CD8-positive, alpha-beta memory T cell (primary cell): Measurements from ENCODE around the gene MUC21. TPM values are rescaled to one million over a fixed set of nuclear protein-coding genes. Genes with fewer than 3 reads are reported as not detected.
"Not testable (repeated sequence)": the region's sequence is repeated elsewhere in the genome, so short reads cannot be mapped to it uniquely, and the experiment has no call there.

Source experiments
- CTCF ChIA-PET: fragments of 350-600 bp; sonication (Branson Sonifier 250); formaldehyde crosslinking; loops from one replicate; lab custom pipeline; 2021; ENCODE audit warnings: antibody characterized with exemption; lab: Charles Lee
- POLR2A ChIA-PET: fragments of 350-600 bp; sonication (Branson Sonifier 250); formaldehyde crosslinking; loops from one replicate; lab custom pipeline; 2021; ENCODE audit warnings: antibody characterized with exemption; lab: Charles Lee
- DNase-seq, 5 donors: peaks; one replicate each; pipeline versions ENCODE4 v3.0.0 to v3.0.0-alpha.2; 2020 to 2022; ENCODE audit warnings: mixed read lengths in 1 of 5
- H3K27ac ChIP-seq: one replicate; pipeline ENCODE4 v1.7.0; 2013; ENCODE audit warnings: low read depth, mild to moderate bottlenecking, low read length, moderate library complexity
- H3K27me3 ChIP-seq: 2 replicates; pipeline ENCODE4 v1.7.0; 2013; ENCODE audit warnings: low read length, mild to moderate bottlenecking; ENCODE audit not compliant: insufficient read depth, poor library complexity, severe bottlenecking
- H3K36me3 ChIP-seq: 2 replicates; pipeline ENCODE4 v1.7.0; 2013; ENCODE audit warnings: mild to moderate bottlenecking, low read length, moderate library complexity; ENCODE audit not compliant: insufficient read depth
- H3K4me1 ChIP-seq: 2 replicates; pipeline ENCODE4 v1.7.0; 2013; ENCODE audit warnings: mild to moderate bottlenecking, low read length, moderate library complexity; ENCODE audit not compliant: insufficient read depth
- H3K4me3 ChIP-seq: 2 replicates; pipeline ENCODE4 v1.7.0; 2013; ENCODE audit warnings: mild to moderate bottlenecking, low read length
- H3K9me3 ChIP-seq: 2 replicates; pipeline ENCODE4 v1.7.0; 2013; ENCODE audit warnings: mild to moderate bottlenecking, low read length
- H3K27ac Mint-ChIP-seq, 8 donors: one replicate each; pipeline ENCODE4 v1.8.0; 2020 to 2021; ENCODE audit warnings: mixed read lengths in 8 of 8, mild to moderate bottlenecking in 6 of 8, inconsistent platforms in 3 of 8, moderate library complexity in 3 of 8
- H3K27me3 Mint-ChIP-seq, 2 donors: one replicate each; pipeline ENCODE4 v1.8.0; 2020 to 2021; ENCODE audit warnings: mixed read lengths in 2 of 2, mild to moderate bottlenecking in 1 of 2, moderate library complexity in 1 of 2
- H3K36me3 Mint-ChIP-seq, 3 donors: one replicate each; pipeline ENCODE4 v1.8.0; 2020 to 2021; ENCODE audit warnings: mixed read lengths in 3 of 3, inconsistent platforms in 1 of 3, mild to moderate bottlenecking in 1 of 3
- H3K4me1 Mint-ChIP-seq, 3 donors: one replicate each; pipeline ENCODE4 v1.8.0; 2020 to 2021; ENCODE audit warnings: mixed read lengths in 3 of 3, inconsistent platforms in 1 of 3, mild to moderate bottlenecking in 1 of 3
- H3K4me3 Mint-ChIP-seq, 7 donors: one replicate each; pipeline ENCODE4 v1.8.0; 2020 to 2021; ENCODE audit warnings: mixed read lengths in 7 of 7, mild to moderate bottlenecking in 6 of 7, moderate library complexity in 4 of 7, inconsistent platforms in 2 of 7
- H3K9me3 Mint-ChIP-seq, 5 donors: one replicate each; pipeline ENCODE4 v1.8.0; 2020 to 2022; ENCODE audit warnings: mixed read lengths in 5 of 5, mild to moderate bottlenecking in 3 of 5, moderate library complexity in 2 of 5, inconsistent platforms in 1 of 5
- polyA plus RNA-seq: library from polyadenylated mRNA; unstranded; fragments of 300-500 nt; fragmentation: Illumina TruSeq; gene quantifications from one replicate; pipeline ENCODE4 v1.2.3, GENCODE V29; 2021
- total RNA-seq, 2 experiments: library from RNA; stranded (reverse); gene quantifications; one replicate each; pipeline ENCODE4 v1.2.3, GENCODE V29; 2021

Gene MUC21
- total and polyA plus RNA-seq, 3 experiments from 2014 or later: not detected

- peaks cover 0 to 3% (median 0%) of the 10 kb centered on the region in 3 donors for H3K36me3 Mint-ChIP-seq
- Histone ChIP-seq H3K27ac (no peak overlapping the region), H3K4me3 (no peak overlapping the region), H3K27me3 (no peaks in the 10 kb centered on the region), H3K36me3 (no peaks in the 10 kb centered on the region), H3K4me1 (peaks cover 16% of the 10 kb centered on the region), H3K9me3 (no peaks in the 10 kb centered on the region)
- H3K9me3 Mint-ChIP-seq: no peaks in the 10 kb centered on the region
- ChIA-PET CTCF (no interaction called here), POLR2A (no interaction called here)
- H3K27ac Mint-ChIP-seq: no peak overlapping the region
- no peak overlapping the region for H3K4me3 Mint-ChIP-seq
- DNase-seq: no peak
- H3K4me1 Mint-ChIP-seq: peaks cover 25 to 30% (median 26%) of the 10 kb centered on the region in 3 donors
- peaks cover 13 to 36% of the 10 kb centered on the region in 2 donors for H3K27me3 Mint-ChIP-seq
Observed at GRCh38 chr6:30960907-30961673, 22.4 kb upstream of the MUC21 start.

GRCh38 chr6:30962716-30963115, 20.8 kb upstream of the MUC21 start:
- H3K9me3 ChIP-seq: no peaks in the 10 kb centered on the region
- H3K4me3 ChIP-seq: no peak overlapping the region
- no peak for DNase-seq
- CTCF ChIA-PET: no interaction called here
- Mint-ChIP-seq H3K4me1 (peaks cover 12 to 22% (median 18%) of the 10 kb centered on the region in 3 donors), H3K27ac (no peak overlapping the region), H3K27me3 (peaks cover 9 to 36% of the 10 kb centered on the region in 2 donors), H3K36me3 (peaks cover 0 to 3% (median 0%) of the 10 kb centered on the region in 3 donors), H3K9me3 (no peaks in the 10 kb centered on the region), H3K4me3 (no peak overlapping the region)
- peaks cover 10% of the 10 kb centered on the region for H3K4me1 ChIP-seq
- POLR2A ChIA-PET: interaction anchor here (0.6 kb wide), 1 partner anchor 81 kb away, joined by 3 read pairs; no protein-coding TSS in a partner anchor
- no peaks in the 10 kb centered on the region for H3K27me3 ChIP-seq
- no peak overlapping the region for H3K27ac ChIP-seq
- H3K36me3 ChIP-seq: no peaks in the 10 kb centered on the region

- H3K27ac ChIP-seq: no peak overlapping the region
- Mint-ChIP-seq H3K4me1 (peaks cover 12 to 22% (median 18%) of the 10 kb centered on the region in 3 donors), H3K4me3 (no peak overlapping the region), H3K27ac (no peak overlapping the region), H3K9me3 (no peaks in the 10 kb centered on the region), H3K36me3 (peaks cover 0 to 3% (median 0%) of the 10 kb centered on the region in 3 donors), H3K27me3 (peaks cover 9 to 36% of the 10 kb centered on the region in 2 donors)
- peaks cover 10% of the 10 kb centered on the region for H3K4me1 ChIP-seq
- H3K4me3 ChIP-seq: no peak overlapping the region
- POLR2A ChIA-PET: no interaction called here
- no peak for DNase-seq
- CTCF ChIA-PET: no interaction called here
- no peaks in the 10 kb centered on the region for H3K27me3 ChIP-seq
- no peaks in the 10 kb centered on the region for H3K36me3 ChIP-seq
- no peaks in the 10 kb centered on the region for H3K9me3 ChIP-seq
Observed at GRCh38 chr6:30963641-30964040, 19.9 kb upstream of the MUC21 start.

- H3K36me3 Mint-ChIP-seq: peaks cover 0 to 2% (median 0%) of the 10 kb centered on the region in 3 donors
- CTCF ChIA-PET: no interaction called here
- H3K9me3 Mint-ChIP-seq: no peaks in the 10 kb centered on the region
- peaks cover 8 to 34% of the 10 kb centered on the region in 2 donors for H3K27me3 Mint-ChIP-seq
- H3K27ac Mint-ChIP-seq: peak overlapping the region in 4 of 8 donors; percentile 31 to 92 (median 54)
- no peak overlapping the region for H3K4me3 Mint-ChIP-seq
- peaks cover 10% of the 10 kb centered on the region for H3K4me1 ChIP-seq
- no peaks in the 10 kb centered on the region for H3K9me3 ChIP-seq
- no peaks in the 10 kb centered on the region for H3K36me3 ChIP-seq
- H3K27ac ChIP-seq: no peak overlapping the region
- H3K4me1 Mint-ChIP-seq: peaks cover 12 to 22% (median 18%) of the 10 kb centered on the region in 3 donors
- no peaks in the 10 kb centered on the region for H3K27me3 ChIP-seq
- no peak overlapping the region for H3K4me3 ChIP-seq
- POLR2A ChIA-PET: no interaction called here
- DNase-seq: peak in 1 of 5 donors; percentile 20
Observed at GRCh38 chr6:30964075-30964474, 19.4 kb upstream of the MUC21 start.

- peaks cover 10% of the 10 kb centered on the region for H3K4me1 ChIP-seq
- H3K9me3 Mint-ChIP-seq: no peaks in the 10 kb centered on the region
- POLR2A ChIA-PET: no interaction called here
- H3K27me3 Mint-ChIP-seq: peaks cover 7 to 27% of the 10 kb centered on the region in 2 donors
- no peak overlapping the region for H3K27ac ChIP-seq
- peaks cover 12 to 22% (median 18%) of the 10 kb centered on the region in 3 donors for H3K4me1 Mint-ChIP-seq
- H3K9me3 ChIP-seq: no peaks in the 10 kb centered on the region
- no peaks in the 10 kb centered on the region for H3K36me3 Mint-ChIP-seq
- H3K4me3 ChIP-seq: no peak overlapping the region
- DNase-seq: no peak
- no peaks in the 10 kb centered on the region for H3K36me3 ChIP-seq
- H3K27ac Mint-ChIP-seq: peak overlapping the region in 4 of 8 donors; percentile 35 to 92 (median 56)
- CTCF ChIA-PET: no interaction called here
- no peak overlapping the region for H3K4me3 Mint-ChIP-seq
- no peaks in the 10 kb centered on the region for H3K27me3 ChIP-seq
Observed at GRCh38 chr6:30965140-30965601, 18.3 kb upstream of the MUC21 start.

DNA sequence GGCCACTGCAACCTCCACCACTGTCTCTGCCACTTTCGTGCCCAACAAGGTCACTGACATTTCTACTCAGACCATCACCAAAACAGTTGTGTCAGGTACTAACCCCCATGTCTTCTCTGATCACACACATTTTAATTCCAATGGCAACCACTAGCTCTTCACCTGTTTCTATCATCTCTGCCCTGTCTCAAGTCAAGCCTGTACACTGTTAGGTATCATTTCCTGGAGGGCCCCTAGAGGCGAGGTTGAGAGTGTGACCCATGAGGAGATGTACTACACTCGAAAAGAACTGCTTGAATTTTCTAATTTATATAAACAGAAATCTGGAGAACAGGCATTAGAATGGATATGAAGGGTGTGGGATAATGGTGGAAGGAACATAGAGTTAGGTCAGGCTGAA, 17.4 kb upstream of the MUC21 start:
- Mint-ChIP-seq H3K27me3 (peaks cover 5 to 28% of the 10 kb centered on the region in 2 donors), H3K4me3 (no peak overlapping the region), H3K36me3 (no peaks in the 10 kb centered on the region), H3K9me3 (no peaks in the 10 kb centered on the region), H3K27ac (peak overlapping the region in 1 of 8 donors; percentile 1), H3K4me1 (peaks cover 12 to 22% (median 18%) of the 10 kb centered on the region in 3 donors)
- ChIA-PET CTCF (no interaction called here), POLR2A (no interaction called here)
- Histone ChIP-seq H3K4me1 (peaks cover 10% of the 10 kb centered on the region), H3K4me3 (no peak overlapping the region), H3K36me3 (no peaks in the 10 kb centered on the region), H3K27ac (no peak overlapping the region), H3K9me3 (no peaks in the 10 kb centered on the region), H3K27me3 (no peaks in the 10 kb centered on the region)
- DNase-seq: no peak

DNA sequence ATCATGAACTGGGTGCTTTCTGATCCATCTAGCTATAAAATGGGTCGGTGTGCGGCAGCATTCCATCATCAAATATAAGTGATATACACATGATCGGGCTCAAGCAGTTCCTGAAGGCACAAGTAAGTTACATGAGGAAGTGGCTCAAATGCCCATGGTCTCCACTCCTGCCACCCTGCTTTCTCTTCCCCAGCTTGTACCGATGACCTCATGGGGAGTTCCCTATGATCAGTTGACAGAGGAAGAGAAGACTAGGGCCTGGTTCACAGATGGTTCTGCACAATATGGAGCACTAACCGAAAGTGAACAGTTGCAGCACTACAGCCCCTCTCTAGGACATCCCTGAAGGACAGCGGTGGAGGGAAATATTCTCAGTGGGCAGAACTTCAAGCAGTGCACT, 14.3 kb upstream of the MUC21 start:
- Mint-ChIP-seq H3K27me3 (peaks cover 10 to 37% of the 10 kb centered on the region in 2 donors), H3K4me1 (peaks cover 9 to 15% (median 12%) of the 10 kb centered on the region in 3 donors)
- DNase-seq, H3K27ac Mint-ChIP-seq, H3K4me3 ChIP-seq, POLR2A ChIA-PET, H3K4me3 Mint-ChIP-seq, H3K9me3 ChIP-seq, H3K4me1 ChIP-seq, H3K27ac ChIP-seq, H3K36me3 Mint-ChIP-seq, CTCF ChIA-PET, H3K36me3 ChIP-seq, H3K27me3 ChIP-seq, H3K9me3 Mint-ChIP-seq: not testable (repeated sequence)

DNA sequence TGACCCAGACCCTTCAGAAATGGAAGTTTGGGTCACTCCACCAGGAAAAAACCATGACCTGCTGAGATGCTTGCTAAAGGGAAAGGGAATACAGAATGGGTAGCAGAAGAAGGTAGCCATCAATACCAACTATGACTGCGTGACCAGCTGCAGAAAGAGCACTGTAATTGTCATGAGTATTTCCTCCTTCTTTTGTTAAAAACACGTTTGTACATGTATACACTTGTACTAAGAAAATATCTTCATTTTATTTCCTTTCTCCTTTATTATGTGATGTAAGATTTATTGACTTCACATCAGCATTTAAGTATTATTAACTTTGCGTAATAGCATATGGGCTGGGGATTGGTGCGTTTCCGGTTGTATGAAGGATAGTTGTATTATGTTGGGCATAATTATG, 12.6 kb upstream of the MUC21 start:
- Histone ChIP-seq H3K4me1 (no peaks in the 10 kb centered on the region), H3K27me3 (no peaks in the 10 kb centered on the region), H3K36me3 (no peaks in the 10 kb centered on the region), H3K4me3 (no peak overlapping the region), H3K27ac (no peak overlapping the region), H3K9me3 (no peaks in the 10 kb centered on the region)
- ChIA-PET POLR2A (no interaction called here), CTCF (no interaction called here)
- Mint-ChIP-seq H3K27ac (no peak overlapping the region), H3K27me3 (peaks cover 10 to 22% of the 10 kb centered on the region in 2 donors), H3K4me3 (no peak overlapping the region), H3K4me1 (no peaks in the 10 kb centered on the region), H3K36me3 (no peaks in the 10 kb centered on the region), H3K9me3 (no peaks in the 10 kb centered on the region)
- DNase-seq: no peak
